Skeletal muscle satellite cell (primary cell): ENCODE results near the gene TACC2.
"Not testable (repeated sequence)": the region's sequence is repeated elsewhere in the genome, so short reads cannot be mapped to it uniquely, and the experiment has no call there.

Experiments used
- H3K27me3 ChIP-seq: 2 replicates; pipeline ENCODE4 v1.7.0; 2013; ENCODE audit warnings: low read length; ENCODE audit not compliant: control insufficient read depth, insufficient read depth
- H3K36me3 ChIP-seq: 2 replicates; pipeline ENCODE4 v1.7.0; 2013; ENCODE audit warnings: mild to moderate bottlenecking, control low read depth, low read length; ENCODE audit not compliant: insufficient read depth
- H3K4me1 ChIP-seq: 2 replicates; pipeline ENCODE4 v1.7.0; 2013; ENCODE audit warnings: low read length; ENCODE audit not compliant: control insufficient read depth, insufficient read depth
- H3K4me2 ChIP-seq: 2 replicates; pipeline ENCODE4 v1.7.0; 2013; ENCODE audit warnings: mild to moderate bottlenecking, low read length
- H3K4me3 ChIP-seq: 2 replicates; pipeline ENCODE4 v1.7.0; 2013; ENCODE audit warnings: low read length
- H3K9ac ChIP-seq: 2 replicates; pipeline ENCODE4 v1.7.0; 2013; ENCODE audit warnings: mild to moderate bottlenecking, low read depth, low read length, moderate library complexity
- H3K9me3 ChIP-seq: replicated peaks from 2 replicates; pipeline ENCODE4 v1.7.0; 2013; ENCODE audit warnings: mild to moderate bottlenecking, control low read depth, low read length

TACC2 gene

GRCh38 chr10:122073508-122073907 lies 84.5 kb downstream of the TACC2 start:
- Histone ChIP-seq H3K36me3 (no peaks in the 10 kb centered on the region), H3K4me3 (no peak overlapping the region), H3K27me3 (no peaks in the 10 kb centered on the region), H3K9ac (no peak overlapping the region), H3K9me3 (no peaks in the 10 kb centered on the region), H3K4me2 (no peak overlapping the region), H3K4me1 (peaks cover 6% of the 10 kb centered on the region)

- no peak overlapping the region for H3K4me2 ChIP-seq
- no peaks in the 10 kb centered on the region for H3K36me3 ChIP-seq
- no peaks in the 10 kb centered on the region for H3K4me1 ChIP-seq
- no peaks in the 10 kb centered on the region for H3K27me3 ChIP-seq
- no peaks in the 10 kb centered on the region for H3K9me3 ChIP-seq
- no peak overlapping the region for H3K4me3 ChIP-seq
- H3K9ac ChIP-seq, result no peak overlapping the region
Measured at GRCh38 chr10:122075171-122075570, 86.2 kb downstream of the TACC2 start.

- not testable (repeated sequence) for H3K9ac ChIP-seq, H3K4me1 ChIP-seq, H3K36me3 ChIP-seq, H3K4me3 ChIP-seq, H3K27me3 ChIP-seq, H3K4me2 ChIP-seq, H3K9me3 ChIP-seq
Measured at GRCh38 chr10:122075876-122076275, 86.9 kb downstream of the TACC2 start.

GRCh38 chr10:122077311-122077875 lies 88.4 kb downstream of the TACC2 start:
- no peaks in the 10 kb centered on the region for H3K36me3 ChIP-seq
- no peak overlapping the region for H3K4me2 ChIP-seq
- no peaks in the 10 kb centered on the region for H3K4me1 ChIP-seq
- no peak overlapping the region for H3K4me3 ChIP-seq
- peaks cover 1% of the 10 kb centered on the region for H3K27me3 ChIP-seq
- H3K9me3 ChIP-seq, result no peaks in the 10 kb centered on the region
- no peak overlapping the region for H3K9ac ChIP-seq

- Histone ChIP-seq H3K9me3 (no peaks in the 10 kb centered on the region), H3K4me2 (no peak overlapping the region), H3K36me3 (no peaks in the 10 kb centered on the region), H3K4me3 (no peak overlapping the region), H3K27me3 (peaks cover 11% of the 10 kb centered on the region), H3K4me1 (no peaks in the 10 kb centered on the region), H3K9ac (no peak overlapping the region)
Measured at GRCh38 chr10:122078326-122078725, 89.4 kb downstream of the TACC2 start.

- H3K4me1 ChIP-seq, result no peaks in the 10 kb centered on the region
- H3K27me3 ChIP-seq, result peaks cover 19% of the 10 kb centered on the region
- no peak overlapping the region for H3K4me3 ChIP-seq
- no peak overlapping the region for H3K9ac ChIP-seq
- H3K4me2 ChIP-seq, result no peak overlapping the region
- no peaks in the 10 kb centered on the region for H3K36me3 ChIP-seq
- H3K9me3 ChIP-seq, result no peaks in the 10 kb centered on the region
Measured at GRCh38 chr10:122078965-122079795, 90.2 kb downstream of the TACC2 start.

- Histone ChIP-seq H3K9me3 (no peaks in the 10 kb centered on the region), H3K4me1 (no peaks in the 10 kb centered on the region), H3K4me3 (no peak overlapping the region), H3K27me3 (peaks cover 37% of the 10 kb centered on the region), H3K36me3 (no peaks in the 10 kb centered on the region), H3K4me2 (no peak overlapping the region), H3K9ac (no peak overlapping the region)
Measured at GRCh38 chr10:122082616-122083477, 93.9 kb downstream of the TACC2 start.

- no peak overlapping the region for H3K4me2 ChIP-seq
- peaks cover 37% of the 10 kb centered on the region for H3K27me3 ChIP-seq
- H3K9ac ChIP-seq, result no peak overlapping the region
- no peak overlapping the region for H3K4me3 ChIP-seq
- H3K36me3 ChIP-seq, result no peaks in the 10 kb centered on the region
- H3K9me3 ChIP-seq, result no peaks in the 10 kb centered on the region
- no peaks in the 10 kb centered on the region for H3K4me1 ChIP-seq
Measured at GRCh38 chr10:122083478-122084025, 94.6 kb downstream of the TACC2 start.

- Histone ChIP-seq H3K4me3 (no peak overlapping the region), H3K4me2 (no peak overlapping the region), H3K9ac (no peak overlapping the region), H3K9me3 (no peaks in the 10 kb centered on the region), H3K4me1 (no peaks in the 10 kb centered on the region), H3K36me3 (no peaks in the 10 kb centered on the region), H3K27me3 (peaks cover 37% of the 10 kb centered on the region)
Measured at GRCh38 chr10:122084286-122085041, 95.5 kb downstream of the TACC2 start.

GRCh38 chr10:122085423-122085911 lies 96.5 kb downstream of the TACC2 start:
- peaks cover 37% of the 10 kb centered on the region for H3K27me3 ChIP-seq
- H3K4me3 ChIP-seq, result no peak overlapping the region
- H3K4me2 ChIP-seq, result no peak overlapping the region
- H3K36me3 ChIP-seq, result no peaks in the 10 kb centered on the region
- H3K9ac ChIP-seq, result no peak overlapping the region
- no peaks in the 10 kb centered on the region for H3K4me1 ChIP-seq
- no peaks in the 10 kb centered on the region for H3K9me3 ChIP-seq
